MM.1S (cell line): Measurements from ENCODE around the gene MACROD2.

Experiments
- DNase-seq: peaks from one replicate; pipeline ENCODE4 v3.0.0-alpha.2; 2015
- H2AFZ ChIP-seq: fragments of 300-600 bp; sonication (generic); 2 replicates; pipeline ENCODE4 v1.6.0; 2016; ENCODE audit warnings: antibody characterized with exemption, low read length
- H3F3A ChIP-seq: fragments of 300-600 bp; sonication (generic); 2 replicates; pipeline ENCODE4 v1.6.1; 2016; ENCODE audit warnings: mild to moderate bottlenecking, antibody characterized with exemption, low read length, moderate library complexity, mixed read lengths; ENCODE audit not compliant: insufficient read depth
- H3K27ac ChIP-seq: fragments of 300-600 bp; sonication (generic); 2 replicates; pipeline ENCODE4 v1.5.1; 2016; ENCODE audit warnings: mild to moderate bottlenecking, low read length
- H3K27me3 ChIP-seq: fragments of 300-600 bp; sonication (generic); replicated peaks from 2 replicates; pipeline ENCODE4 v1.6.0; 2016; ENCODE audit warnings: low read length; ENCODE audit not compliant: insufficient read depth
- H3K36me3 ChIP-seq: fragments of 300-600 bp; sonication (generic); replicated peaks from 2 replicates; pipeline ENCODE4 v1.6.1; 2016; ENCODE audit warnings: mild to moderate bottlenecking, low read length, mixed read lengths; ENCODE audit not compliant: insufficient read depth
- H3K4me1 ChIP-seq: fragments of 300-600 bp; sonication (generic); 2 replicates; pipeline ENCODE4 v1.6.1; 2016; ENCODE audit warnings: low read length, mixed read lengths
- H3K4me2 ChIP-seq: fragments of 300-600 bp; sonication (generic); 2 replicates; pipeline ENCODE4 v1.6.0; 2016; ENCODE audit warnings: low read depth, low read length
- H3K4me3 ChIP-seq: fragments of 300-600 bp; sonication (generic); 2 replicates; pipeline ENCODE4 v1.5.1; 2016; ENCODE audit warnings: low read length, mixed read lengths
- H3K79me2 ChIP-seq: fragments of 300-600 bp; sonication (generic); 2 replicates; pipeline ENCODE4 v1.6.1; 2016; ENCODE audit warnings: mixed run types, low read length, mixed read lengths
- H3K9ac ChIP-seq: fragments of 300-600 bp; sonication (generic); 2 replicates; pipeline ENCODE4 v1.6.1; 2016; ENCODE audit warnings: low read length, mixed read lengths
- H3K9me2 ChIP-seq: fragments of 300-600 bp; sonication (generic); replicated peaks from 2 replicates; pipeline ENCODE4 v1.6.1; 2016; ENCODE audit warnings: mild to moderate bottlenecking, low read length, mixed read lengths; ENCODE audit not compliant: insufficient read depth
- H3K9me3 ChIP-seq: fragments of 300-600 bp; sonication (generic); replicated peaks from 2 replicates; pipeline ENCODE4 v1.6.1; 2016; ENCODE audit warnings: mild to moderate bottlenecking, low read length, mixed read lengths; ENCODE audit not compliant: insufficient read depth
- H4K20me1 ChIP-seq: fragments of 300-600 bp; sonication (generic); 2 replicates; pipeline ENCODE4 v1.6.1; 2016; ENCODE audit warnings: mild to moderate bottlenecking, low read length, moderate library complexity, mixed read lengths; ENCODE audit not compliant: insufficient read depth
- EZH2 ChIP-seq: fragments of 300-600 bp; sonication (generic); optimal IDR thresholded peaks from 2 replicates; pipeline ENCODE3; 2017; ENCODE audit warnings: low read depth, mild to moderate bottlenecking, antibody characterized with exemption, low read length, mixed read lengths
- EZH2phosphoT487 ChIP-seq: fragments of 300-600 bp; sonication (generic); IDR thresholded peaks from 2 replicates; pipeline ENCODE4 v1.6.1; 2018; ENCODE audit warnings: antibody characterized with exemption, low read length
- TF ChIP-seq, protein P1 (sequence below): fragments of 300-600 bp; sonication (generic); IDR thresholded peaks from 2 replicates; pipeline ENCODE4 v1.5.1; 2016; ENCODE audit warnings: antibody characterized with exemption, low read length, mixed read lengths

MACROD2 gene

DNA sequence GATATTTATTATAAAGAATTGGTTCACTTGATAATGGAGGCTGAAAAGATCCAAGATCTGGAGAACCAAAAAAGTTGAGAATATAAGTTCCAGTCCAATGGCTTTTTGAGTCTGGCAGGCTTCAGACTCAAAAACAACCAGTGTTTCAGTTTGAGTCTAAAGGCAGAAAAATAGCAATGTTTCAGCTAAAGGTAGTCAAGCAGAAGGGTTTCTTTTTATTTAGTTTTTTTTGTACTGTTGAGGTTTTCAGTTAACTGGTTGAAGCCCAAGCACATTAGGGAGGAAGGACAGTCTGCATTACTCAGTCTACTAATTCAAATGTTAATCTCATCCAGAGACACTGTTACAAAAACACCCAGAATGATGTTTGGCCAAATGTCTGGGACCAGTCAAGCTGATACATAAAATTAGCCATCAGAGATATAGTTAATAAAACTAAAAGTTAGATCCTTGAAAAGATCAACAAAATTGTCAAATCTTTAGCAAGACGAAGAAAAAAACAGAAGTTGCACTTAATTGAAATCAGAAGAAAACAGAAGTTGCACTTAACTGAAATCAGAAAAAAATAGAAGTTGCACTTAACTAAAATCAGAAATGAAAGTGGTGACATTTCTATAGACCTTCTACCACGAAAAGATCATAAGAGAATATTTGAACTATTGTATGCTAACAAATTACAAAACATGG, 1322.4 kb downstream of the MACROD2 start:
- no peaks in the 10 kb centered on the region for H3K79me2 ChIP-seq
- H4K20me1 ChIP-seq: no peaks in the 10 kb centered on the region
- H3K9ac ChIP-seq: no peak overlapping the region
- DNase-seq: no peak
- no peaks in the 10 kb centered on the region for H3K27me3 ChIP-seq
- 0 out of 2 replicates have a peak, but pooled peaks cover 2% of the 10 kb centered on the region for H3K4me1 ChIP-seq
- no peak overlapping the region for H3K27ac ChIP-seq
- H2AFZ ChIP-seq: no peak overlapping the region
- no peak overlapping the region for H3K4me3 ChIP-seq
- no peaks in the 10 kb centered on the region for H3K36me3 ChIP-seq
- H3K4me2 ChIP-seq: peak overlapping the region; percentile 26; the same call in 1 of the 2 replicates
- H3F3A ChIP-seq: no peaks in the 10 kb centered on the region
- no peaks in the 10 kb centered on the region for H3K9me2 ChIP-seq
- TF ChIP-seq EZH2phosphoT487 (no peak), EZH2 (no peak)
- TF ChIP-seq, protein P1, sequence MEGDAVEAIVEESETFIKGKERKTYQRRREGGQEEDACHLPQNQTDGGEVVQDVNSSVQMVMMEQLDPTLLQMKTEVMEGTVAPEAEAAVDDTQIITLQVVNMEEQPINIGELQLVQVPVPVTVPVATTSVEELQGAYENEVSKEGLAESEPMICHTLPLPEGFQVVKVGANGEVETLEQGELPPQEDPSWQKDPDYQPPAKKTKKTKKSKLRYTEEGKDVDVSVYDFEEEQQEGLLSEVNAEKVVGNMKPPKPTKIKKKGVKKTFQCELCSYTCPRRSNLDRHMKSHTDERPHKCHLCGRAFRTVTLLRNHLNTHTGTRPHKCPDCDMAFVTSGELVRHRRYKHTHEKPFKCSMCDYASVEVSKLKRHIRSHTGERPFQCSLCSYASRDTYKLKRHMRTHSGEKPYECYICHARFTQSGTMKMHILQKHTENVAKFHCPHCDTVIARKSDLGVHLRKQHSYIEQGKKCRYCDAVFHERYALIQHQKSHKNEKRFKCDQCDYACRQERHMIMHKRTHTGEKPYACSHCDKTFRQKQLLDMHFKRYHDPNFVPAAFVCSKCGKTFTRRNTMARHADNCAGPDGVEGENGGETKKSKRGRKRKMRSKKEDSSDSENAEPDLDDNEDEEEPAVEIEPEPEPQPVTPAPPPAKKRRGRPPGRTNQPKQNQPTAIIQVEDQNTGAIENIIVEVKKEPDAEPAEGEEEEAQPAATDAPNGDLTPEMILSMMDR: no peak
- no peaks in the 10 kb centered on the region for H3K9me3 ChIP-seq

DNA sequence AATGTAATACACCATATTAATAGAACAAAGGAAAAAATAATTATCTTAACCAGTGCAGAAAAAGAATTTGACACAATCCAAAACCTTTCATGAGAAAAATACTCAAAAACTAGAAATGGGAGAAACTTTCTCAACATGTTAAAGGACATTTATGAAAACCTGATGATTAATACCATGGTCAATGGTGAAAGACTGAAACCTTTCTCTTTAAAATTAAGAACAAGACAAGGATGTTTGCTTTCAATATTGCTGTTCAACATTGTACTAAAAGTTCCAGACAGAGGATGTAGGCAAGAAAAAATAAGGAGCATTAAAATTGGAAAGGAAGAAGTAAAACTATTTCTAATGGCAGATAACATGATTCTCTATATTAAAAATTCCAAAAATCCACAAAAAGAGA, 1323.4 kb downstream of the MACROD2 start:
- Histone ChIP-seq H3K79me2 (no peaks in the 10 kb centered on the region), H2AFZ (no peak overlapping the region), H3F3A (no peaks in the 10 kb centered on the region), H3K4me3 (no peak overlapping the region), H3K9me3 (no peaks in the 10 kb centered on the region), H3K36me3 (no peaks in the 10 kb centered on the region), H4K20me1 (no peaks in the 10 kb centered on the region), H3K4me2 (no peak overlapping the region), H3K27me3 (no peaks in the 10 kb centered on the region), H3K4me1 (0 out of 2 replicates have a peak, but pooled peaks cover 2% of the 10 kb centered on the region), H3K27ac (no peak overlapping the region), H3K9me2 (no peaks in the 10 kb centered on the region), H3K9ac (no peak overlapping the region)
- TF ChIP-seq EZH2phosphoT487 (no peak), EZH2 (no peak)
- TF ChIP-seq, protein P1: no peak
- no peak for DNase-seq

GRCh38 chr20:15319439-15319838, 1324.1 kb downstream of the MACROD2 start:
- H3K4me1 ChIP-seq: 0 out of 2 replicates have a peak, but pooled peaks cover 2% of the 10 kb centered on the region
- no peak overlapping the region for H3K27ac ChIP-seq
- DNase-seq: no peak
- H3K9ac ChIP-seq: no peak overlapping the region
- H3F3A ChIP-seq: no peaks in the 10 kb centered on the region
- no peaks in the 10 kb centered on the region for H3K9me3 ChIP-seq
- TF ChIP-seq, protein P1: no peak
- TF ChIP-seq EZH2phosphoT487 (no peak), EZH2 (no peak)
- H4K20me1 ChIP-seq: no peaks in the 10 kb centered on the region
- H2AFZ ChIP-seq: no peak overlapping the region
- no peaks in the 10 kb centered on the region for H3K27me3 ChIP-seq
- H3K79me2 ChIP-seq: no peaks in the 10 kb centered on the region
- H3K36me3 ChIP-seq: no peaks in the 10 kb centered on the region
- no peaks in the 10 kb centered on the region for H3K9me2 ChIP-seq
- no peak overlapping the region for H3K4me2 ChIP-seq
- no peak overlapping the region for H3K4me3 ChIP-seq
